HepG2 (cell line): ENCODE measurements around the gene SUV39H2. TPM values are rescaled to one million over a fixed set of nuclear protein-coding genes. Genes with fewer than 3 reads are reported as not detected.

Experiments used
- FOXJ3 ChIP-seq: sonication (generic); formaldehyde crosslinking; IDR thresholded peaks from 2 replicates; pipeline ENCODE4 v1.4.0; 2020; ENCODE audit warnings: missing genetic modification reagents, mild to moderate bottlenecking, borderline replicate concordance
- PRMT3 ChIP-seq: sonication (generic); formaldehyde crosslinking; IDR thresholded peaks from 2 replicates; pipeline ENCODE4 v1.8.1; 2022; ENCODE audit warnings: low read depth, mild to moderate bottlenecking, moderate library complexity, missing genetic modification reagents, borderline replicate concordance
- RAD21 ChIP-seq: fragments of 450-650 bp; formaldehyde crosslinking; IDR thresholded peaks from 2 replicates; pipeline ENCODE4 v1.5.0; 2020; ENCODE audit warnings: mild to moderate bottlenecking
- SIX1 ChIP-seq: sonication (generic); formaldehyde crosslinking; IDR thresholded peaks from 2 replicates; pipeline ENCODE4 v1.4.0; 2020; ENCODE audit warnings: missing genetic modification reagents, borderline replicate concordance
- SP5 ChIP-seq: IDR thresholded peaks from 2 replicates; pipeline ENCODE4 v1.6.1; 2016; ENCODE audit warnings: low read depth, borderline replicate concordance
- TARDBP ChIP-seq: sonication (generic); formaldehyde crosslinking; IDR thresholded peaks from 2 replicates; pipeline ENCODE4 v1.8.0; 2022; ENCODE audit warnings: mild to moderate bottlenecking, missing genetic modification reagents
- U2AF2 ChIP-seq: fragments of 200-400 bp; formaldehyde crosslinking; IDR thresholded peaks from 2 replicates; pipeline ENCODE4 v1.6.1; 2017; ENCODE audit warnings: low read depth, mild to moderate bottlenecking, low read length
- ZNF225 ChIP-seq: sonication (generic); formaldehyde crosslinking; IDR thresholded peaks from 2 replicates; pipeline ENCODE4 v1.4.0; 2020; ENCODE audit warnings: mild to moderate bottlenecking, missing genetic modification reagents
- polyA plus RNA-seq, 8 experiments: library from polyadenylated mRNA; depleted of rRNA in 3 of 8; stranded (reverse) in 7 of 8; unstranded in 1 of 8; fragments of >200 nt; fragmentation: Illumina TruSeq in 4 of 8; extraction: Trizol in 4 of 8; gene quantifications; 2 replicates each; pipeline versions ENCODE4 v1.2.1 to v1.2.3, GENCODE V29; 2011 to 2016; ENCODE audit warnings: low read depth in 4 of 8, missing spikeins in 1 of 8, mixed read lengths in 1 of 8; ENCODE audit not compliant: insufficient read depth in 1 of 8
- total RNA-seq, 5 experiments: library from RNA; depleted of rRNA; stranded (reverse); fragments of >200 nt; fragmentation: Illumina TruSeq; extraction: Trizol; gene quantifications; 2 replicates each; pipeline ENCODE4 v1.2.3, GENCODE V29; 2016; ENCODE audit warnings: low read depth in 1 of 5
- TF ChIP-seq, protein P1 (sequence below): sonication (generic); formaldehyde crosslinking; IDR thresholded peaks from one replicate; pipeline ENCODE4 v1.5.1; 2020; ENCODE audit warnings: mild to moderate bottlenecking, missing genetic modification reagents; ENCODE audit errors: not compliant biosample characterization
- TF ChIP-seq, protein P2 (sequence below): sonication (generic); formaldehyde crosslinking; IDR thresholded peaks from 2 replicates; pipeline ENCODE4 v1.4.0; 2020; ENCODE audit warnings: mild to moderate bottlenecking, missing genetic modification reagents
- TF ChIP-seq, protein P3 (sequence below): IDR thresholded peaks from 2 replicates; pipeline ENCODE4 v1.6.1; 2012; ENCODE audit warnings: low read length, improper control_type of control experiment

SUV39H2 gene
- total and polyA plus RNA-seq, 2 of the 13 experiments (the other 11 are each of a cell fraction or from before 2014, with no cell fraction given) = 9.0 to 44.3 TPM

DNA sequence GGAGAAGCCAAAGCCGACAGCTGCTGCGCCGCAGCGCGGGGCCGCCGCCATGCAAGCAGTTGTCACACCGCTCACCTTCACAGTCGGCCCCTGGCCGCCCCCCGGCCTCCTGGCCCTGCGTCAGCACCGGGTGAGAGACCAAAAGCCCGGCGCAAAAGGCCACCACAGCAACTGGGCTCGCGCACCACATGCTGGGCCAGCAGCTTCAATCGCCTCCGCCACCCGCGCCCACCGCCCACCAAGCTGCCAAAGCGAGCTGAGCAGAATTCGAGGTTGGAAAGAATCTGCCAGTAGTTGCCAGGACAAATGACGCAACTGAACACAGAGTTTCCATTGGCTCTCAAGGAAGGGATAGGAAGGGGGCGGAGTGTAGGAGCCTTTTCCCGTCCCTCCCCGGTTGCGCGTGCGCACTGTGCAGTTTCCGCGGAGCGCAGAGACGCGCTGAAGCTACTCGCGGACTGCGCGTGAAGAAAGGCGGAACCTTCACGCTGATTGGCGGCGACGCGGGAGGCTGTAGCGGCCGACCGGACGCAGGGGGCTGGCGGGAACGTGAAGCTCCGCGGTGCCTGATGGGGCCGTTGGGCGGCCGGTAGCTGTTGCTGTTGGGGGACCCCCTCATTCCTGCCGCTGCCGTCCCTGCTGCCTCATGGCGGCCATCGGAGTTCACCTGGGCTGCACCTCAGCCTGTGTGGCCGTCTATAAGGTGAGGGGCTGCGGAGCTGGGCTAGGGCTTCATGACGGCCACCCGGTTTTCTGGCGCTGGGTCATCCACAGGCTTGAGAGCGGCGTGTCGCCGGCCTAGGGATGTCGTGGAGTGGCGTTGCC lies 40.7 kb upstream of the SUV39H2 start, which contains the start of the genes CDNF, HSPA14 and MSANTD7 (continued):
- TF ChIP-seq, protein P1, sequence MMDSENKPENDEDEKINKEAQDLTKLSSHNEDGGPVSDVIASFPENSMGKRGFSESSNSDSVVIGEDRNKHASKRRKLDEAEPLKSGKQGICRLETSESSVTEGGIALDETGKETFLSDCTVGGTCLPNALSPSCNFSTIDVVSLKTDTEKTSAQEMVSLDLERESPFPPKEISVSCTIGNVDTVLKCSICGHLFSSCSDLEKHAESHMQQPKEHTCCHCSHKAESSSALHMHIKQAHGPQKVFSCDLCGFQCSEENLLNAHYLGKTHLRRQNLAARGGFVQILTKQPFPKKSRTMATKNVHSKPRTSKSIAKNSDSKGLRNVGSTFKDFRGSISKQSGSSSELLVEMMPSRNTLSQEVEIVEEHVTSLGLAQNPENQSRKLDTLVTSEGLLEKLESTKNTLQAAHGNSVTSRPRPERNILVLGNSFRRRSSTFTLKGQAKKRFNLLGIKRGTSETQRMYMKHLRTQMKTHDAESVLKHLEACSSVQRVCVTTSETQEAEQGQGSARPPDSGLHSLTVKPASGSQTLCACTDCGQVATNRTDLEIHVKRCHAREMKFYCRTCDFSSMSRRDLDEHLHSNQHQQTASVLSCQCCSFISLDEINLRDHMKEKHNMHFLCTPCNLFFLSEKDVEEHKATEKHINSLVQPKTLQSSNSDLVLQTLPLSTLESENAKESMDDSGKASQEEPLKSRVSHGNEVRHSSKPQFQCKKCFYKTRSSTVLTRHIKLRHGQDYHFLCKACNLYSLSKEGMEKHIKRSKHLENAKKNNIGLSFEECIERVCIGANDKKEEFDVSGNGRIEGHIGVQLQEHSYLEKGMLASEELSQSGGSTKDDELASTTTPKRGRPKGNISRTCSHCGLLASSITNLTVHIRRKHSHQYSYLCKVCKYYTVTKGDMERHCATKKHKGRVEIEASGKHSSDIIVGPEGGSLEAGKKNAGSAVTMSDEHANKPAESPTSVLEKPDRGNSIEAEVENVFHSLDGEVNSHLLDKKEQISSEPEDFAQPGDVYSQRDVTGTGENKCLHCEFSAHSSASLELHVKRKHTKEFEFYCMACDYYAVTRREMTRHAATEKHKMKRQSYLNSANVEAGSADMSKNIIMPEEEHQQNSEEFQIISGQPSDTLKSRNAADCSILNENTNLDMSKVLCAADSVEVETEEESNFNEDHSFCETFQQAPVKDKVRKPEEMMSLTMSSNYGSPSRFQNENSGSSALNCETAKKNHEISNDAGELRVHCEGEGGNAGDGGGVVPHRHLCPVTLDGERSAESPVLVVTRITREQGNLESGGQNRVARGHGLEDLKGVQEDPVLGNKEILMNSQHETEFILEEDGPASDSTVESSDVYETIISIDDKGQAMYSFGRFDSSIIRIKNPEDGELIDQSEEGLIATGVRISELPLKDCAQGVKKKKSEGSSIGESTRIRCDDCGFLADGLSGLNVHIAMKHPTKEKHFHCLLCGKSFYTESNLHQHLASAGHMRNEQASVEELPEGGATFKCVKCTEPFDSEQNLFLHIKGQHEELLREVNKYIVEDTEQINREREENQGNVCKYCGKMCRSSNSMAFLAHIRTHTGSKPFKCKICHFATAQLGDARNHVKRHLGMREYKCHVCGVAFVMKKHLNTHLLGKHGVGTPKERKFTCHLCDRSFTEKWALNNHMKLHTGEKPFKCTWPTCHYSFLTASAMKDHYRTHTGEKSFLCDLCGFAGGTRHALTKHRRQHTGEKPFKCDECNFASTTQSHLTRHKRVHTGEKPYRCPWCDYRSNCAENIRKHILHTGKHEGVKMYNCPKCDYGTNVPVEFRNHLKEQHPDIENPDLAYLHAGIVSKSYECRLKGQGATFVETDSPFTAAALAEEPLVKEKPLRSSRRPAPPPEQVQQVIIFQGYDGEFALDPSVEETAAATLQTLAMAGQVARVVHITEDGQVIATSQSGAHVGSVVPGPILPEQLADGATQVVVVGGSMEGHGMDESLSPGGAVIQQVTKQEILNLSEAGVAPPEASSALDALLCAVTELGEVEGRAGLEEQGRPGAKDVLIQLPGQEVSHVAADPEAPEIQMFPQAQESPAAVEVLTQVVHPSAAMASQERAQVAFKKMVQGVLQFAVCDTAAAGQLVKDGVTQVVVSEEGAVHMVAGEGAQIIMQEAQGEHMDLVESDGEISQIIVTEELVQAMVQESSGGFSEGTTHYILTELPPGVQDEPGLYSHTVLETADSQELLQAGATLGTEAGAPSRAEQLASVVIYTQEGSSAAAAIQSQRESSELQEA (CRISPR knock-in tag) = no peak
- TF ChIP-seq U2AF2 = no peak
- TF ChIP-seq, protein P2, sequence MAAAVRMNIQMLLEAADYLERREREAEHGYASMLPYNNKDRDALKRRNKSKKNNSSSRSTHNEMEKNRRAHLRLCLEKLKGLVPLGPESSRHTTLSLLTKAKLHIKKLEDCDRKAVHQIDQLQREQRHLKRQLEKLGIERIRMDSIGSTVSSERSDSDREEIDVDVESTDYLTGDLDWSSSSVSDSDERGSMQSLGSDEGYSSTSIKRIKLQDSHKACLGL (CRISPR knock-in tag) = peak; percentile 70
- TF ChIP-seq, protein P3, sequence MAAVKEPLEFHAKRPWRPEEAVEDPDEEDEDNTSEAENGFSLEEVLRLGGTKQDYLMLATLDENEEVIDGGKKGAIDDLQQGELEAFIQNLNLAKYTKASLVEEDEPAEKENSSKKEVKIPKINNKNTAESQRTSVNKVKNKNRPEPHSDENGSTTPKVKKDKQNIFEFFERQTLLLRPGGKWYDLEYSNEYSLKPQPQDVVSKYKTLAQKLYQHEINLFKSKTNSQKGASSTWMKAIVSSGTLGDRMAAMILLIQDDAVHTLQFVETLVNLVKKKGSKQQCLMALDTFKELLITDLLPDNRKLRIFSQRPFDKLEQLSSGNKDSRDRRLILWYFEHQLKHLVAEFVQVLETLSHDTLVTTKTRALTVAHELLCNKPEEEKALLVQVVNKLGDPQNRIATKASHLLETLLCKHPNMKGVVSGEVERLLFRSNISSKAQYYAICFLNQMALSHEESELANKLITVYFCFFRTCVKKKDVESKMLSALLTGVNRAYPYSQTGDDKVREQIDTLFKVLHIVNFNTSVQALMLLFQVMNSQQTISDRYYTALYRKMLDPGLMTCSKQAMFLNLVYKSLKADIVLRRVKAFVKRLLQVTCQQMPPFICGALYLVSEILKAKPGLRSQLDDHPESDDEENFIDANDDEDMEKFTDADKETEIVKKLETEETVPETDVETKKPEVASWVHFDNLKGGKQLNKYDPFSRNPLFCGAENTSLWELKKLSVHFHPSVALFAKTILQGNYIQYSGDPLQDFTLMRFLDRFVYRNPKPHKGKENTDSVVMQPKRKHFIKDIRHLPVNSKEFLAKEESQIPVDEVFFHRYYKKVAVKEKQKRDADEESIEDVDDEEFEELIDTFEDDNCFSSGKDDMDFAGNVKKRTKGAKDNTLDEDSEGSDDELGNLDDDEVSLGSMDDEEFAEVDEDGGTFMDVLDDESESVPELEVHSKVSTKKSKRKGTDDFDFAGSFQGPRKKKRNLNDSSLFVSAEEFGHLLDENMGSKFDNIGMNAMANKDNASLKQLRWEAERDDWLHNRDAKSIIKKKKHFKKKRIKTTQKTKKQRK = no peak
- peak; percentile 17 for TF ChIP-seq TARDBP (CRISPR knock-in tag)
- TF ChIP-seq SIX1 (CRISPR knock-in tag) = no peak
- TF ChIP-seq FOXJ3 (CRISPR knock-in tag) = peak; percentile 75; the same call in 1 of the 2 replicates
- TF ChIP-seq PRMT3 (CRISPR knock-in tag) = no peak
- TF ChIP-seq ZNF225 = peak; percentile 77; the same call in 1 of the 2 replicates
- 0 out of 2 replicates have a peak, but pooled peaks have one; percentile 3 for TF ChIP-seq SP5 (CRISPR knock-in tag)
- peak; percentile 58 for TF ChIP-seq RAD21 (CRISPR knock-in tag)
